Fibroblast of the aortic adventitia (primary cell): ENCODE measurements around the gene IL17D. TPM values are rescaled to one million over a fixed set of nuclear protein-coding genes. Genes with fewer than 3 reads are reported as not detected.
A peak's percentile ranks its signal among the peaks of the same experiment; 100 is the strongest.

Experiments used
- DNase-seq: peaks from one replicate; pipeline ENCODE4 v3.0.0-alpha.2; 2010; ENCODE audit warnings: low read depth
- H3K4me3 ChIP-seq: 2 replicates; pipeline ENCODE4 v1.5.1; 2011; ENCODE audit warnings: low read depth, mild to moderate bottlenecking, control low read depth, low read length, moderate library complexity
- CTCF ChIP-seq: IDR thresholded peaks from 2 replicates; pipeline ENCODE4 v1.5.1; 2011; ENCODE audit warnings: mild to moderate bottlenecking, low read length, control low read depth, inconsistent platforms; ENCODE audit not compliant: insufficient read depth
- total RNA-seq: library from RNA; depleted of rRNA; stranded (reverse); fragments of >200 nt; gene quantifications from 2 replicates; pipeline ENCODE4 v1.2.3, GENCODE V29; 2012; ENCODE audit warnings: low replicate concordance

Gene IL17D
- total RNA-seq, 1 donor = 5.0 TPM

- no peak for TF ChIP-seq CTCF
- DNase-seq = peak; percentile 14
- H3K4me3 ChIP-seq = no peak overlapping the region
Observed at GRCh38 chr13:20709782-20710181, 6.3 kb downstream of the IL17D start.

GRCh38 chr13:20711301-20712044, 8.0 kb downstream of the IL17D start:
- no peak for DNase-seq
- TF ChIP-seq CTCF = no peak
- no peak overlapping the region for H3K4me3 ChIP-seq

DNA sequence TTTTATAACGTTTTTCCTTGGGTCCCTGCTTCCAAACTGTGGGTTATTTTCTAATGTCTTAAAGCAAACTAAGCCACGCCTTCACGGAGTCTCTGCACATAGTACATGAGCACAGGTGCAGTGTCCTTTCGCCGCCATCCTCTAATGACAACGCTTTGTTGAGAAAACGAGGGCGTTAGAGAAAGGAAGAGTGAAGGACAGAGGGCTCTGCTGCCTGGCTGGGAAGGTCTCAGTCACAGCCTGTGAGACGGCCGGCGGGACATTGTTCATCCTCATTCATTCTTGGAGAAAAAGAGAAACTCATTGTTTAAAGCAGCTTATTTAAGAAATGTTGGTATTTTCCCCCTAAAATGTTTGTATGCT, 9.5 kb downstream of the IL17D start:
- H3K4me3 ChIP-seq = peak overlapping the region; percentile 15
- TF ChIP-seq CTCF = no peak
- DNase-seq = peak; percentile 14

DNA sequence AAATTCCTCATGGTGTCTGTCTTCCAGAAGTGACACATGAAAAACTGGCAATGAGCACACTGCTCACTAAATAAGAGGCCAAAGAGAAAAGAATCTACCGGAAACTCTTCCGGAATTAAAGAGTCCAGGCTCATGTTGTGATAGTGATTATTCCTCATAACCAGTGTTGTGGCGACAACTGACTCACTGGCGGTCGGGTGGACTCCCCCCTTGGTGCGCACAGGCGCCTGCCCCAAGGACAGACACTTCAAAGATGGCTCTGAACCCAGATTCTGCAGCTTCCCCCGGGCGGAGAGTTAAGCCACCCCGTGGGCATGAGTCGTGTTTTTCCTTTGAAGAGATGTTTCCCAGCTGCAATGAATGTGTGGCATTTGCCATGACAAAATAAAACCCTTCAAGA, 10.3 kb downstream of the IL17D start:
- TF ChIP-seq CTCF = no peak
- no peak overlapping the region for H3K4me3 ChIP-seq
- peak; percentile 42 for DNase-seq

GRCh38 chr13:20714161-20714560, 10.7 kb downstream of the IL17D start:
- peak overlapping the region; percentile 10 for H3K4me3 ChIP-seq
- DNase-seq = peak; percentile 64
- TF ChIP-seq CTCF = no peak

- H3K4me3 ChIP-seq = peak overlapping the region; percentile 51
- no peak for TF ChIP-seq CTCF
- DNase-seq = peak; percentile 98
Observed at GRCh38 chr13:20714563-20715329, 11.2 kb downstream of the IL17D start.
